ENCODE results near the gene GFER.
"Not testable (repeated sequence)": the region's sequence is repeated elsewhere in the genome, so short reads cannot be mapped to it uniquely, and the experiment has no call there.

GFER gene

DNA sequence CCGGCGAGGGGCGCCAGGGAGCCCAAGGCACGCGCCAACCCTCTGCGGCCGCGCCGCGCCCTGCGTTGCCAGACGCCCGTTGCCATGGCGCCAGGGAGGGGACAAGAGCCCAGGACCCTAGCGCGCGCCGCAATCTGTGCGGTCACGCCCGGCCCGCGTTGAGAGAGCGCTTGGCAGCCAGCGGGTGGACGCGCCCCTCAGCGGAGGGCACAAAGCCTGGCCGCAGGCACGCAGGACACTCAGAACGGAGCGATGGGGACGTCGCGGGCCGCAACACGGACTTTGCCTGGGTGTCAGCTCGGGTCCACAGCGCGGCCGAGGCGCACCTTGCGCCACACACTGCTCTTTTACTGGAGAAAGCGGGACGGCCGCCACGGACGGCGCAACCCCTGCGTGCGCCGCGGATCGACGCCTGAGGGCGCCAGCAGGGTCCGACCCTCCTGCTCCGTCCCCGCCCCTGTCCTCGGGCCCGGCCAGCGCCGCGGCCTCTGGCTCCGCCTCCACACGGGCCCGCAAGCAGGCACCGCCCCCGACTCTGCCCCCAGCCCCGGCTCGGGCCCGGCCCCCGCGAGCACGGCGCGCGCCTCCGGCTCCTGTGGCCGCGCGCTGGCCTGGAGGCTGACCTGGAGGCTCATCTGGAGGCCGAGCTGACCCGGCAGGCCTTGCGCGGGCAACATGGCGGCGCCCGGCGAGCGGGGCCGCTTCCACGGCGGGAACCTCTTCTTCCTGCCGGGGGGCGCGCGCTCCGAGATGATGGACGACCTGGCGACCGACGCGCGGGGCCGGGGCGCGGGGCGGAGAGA lies at the start of gene GFER:
TSS of gene GFER (plus strand) at position 650 of the 803 bp plus-strand sequence. CDS start at position 676, 26 bp downstream.
- H3K4me3 ChIP-seq (ENCODE audit: low read depth, low read length) = peak within 1 kb of the TSS; percentile 74
- TF ChIP-seq, protein P1, sequence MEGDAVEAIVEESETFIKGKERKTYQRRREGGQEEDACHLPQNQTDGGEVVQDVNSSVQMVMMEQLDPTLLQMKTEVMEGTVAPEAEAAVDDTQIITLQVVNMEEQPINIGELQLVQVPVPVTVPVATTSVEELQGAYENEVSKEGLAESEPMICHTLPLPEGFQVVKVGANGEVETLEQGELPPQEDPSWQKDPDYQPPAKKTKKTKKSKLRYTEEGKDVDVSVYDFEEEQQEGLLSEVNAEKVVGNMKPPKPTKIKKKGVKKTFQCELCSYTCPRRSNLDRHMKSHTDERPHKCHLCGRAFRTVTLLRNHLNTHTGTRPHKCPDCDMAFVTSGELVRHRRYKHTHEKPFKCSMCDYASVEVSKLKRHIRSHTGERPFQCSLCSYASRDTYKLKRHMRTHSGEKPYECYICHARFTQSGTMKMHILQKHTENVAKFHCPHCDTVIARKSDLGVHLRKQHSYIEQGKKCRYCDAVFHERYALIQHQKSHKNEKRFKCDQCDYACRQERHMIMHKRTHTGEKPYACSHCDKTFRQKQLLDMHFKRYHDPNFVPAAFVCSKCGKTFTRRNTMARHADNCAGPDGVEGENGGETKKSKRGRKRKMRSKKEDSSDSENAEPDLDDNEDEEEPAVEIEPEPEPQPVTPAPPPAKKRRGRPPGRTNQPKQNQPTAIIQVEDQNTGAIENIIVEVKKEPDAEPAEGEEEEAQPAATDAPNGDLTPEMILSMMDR (IDR thresholded peaks at IDR 0.05; ENCODE audit: low read depth, low read length) = peak; percentile 27; the same call in 1 of the 2 replicates

DNA sequence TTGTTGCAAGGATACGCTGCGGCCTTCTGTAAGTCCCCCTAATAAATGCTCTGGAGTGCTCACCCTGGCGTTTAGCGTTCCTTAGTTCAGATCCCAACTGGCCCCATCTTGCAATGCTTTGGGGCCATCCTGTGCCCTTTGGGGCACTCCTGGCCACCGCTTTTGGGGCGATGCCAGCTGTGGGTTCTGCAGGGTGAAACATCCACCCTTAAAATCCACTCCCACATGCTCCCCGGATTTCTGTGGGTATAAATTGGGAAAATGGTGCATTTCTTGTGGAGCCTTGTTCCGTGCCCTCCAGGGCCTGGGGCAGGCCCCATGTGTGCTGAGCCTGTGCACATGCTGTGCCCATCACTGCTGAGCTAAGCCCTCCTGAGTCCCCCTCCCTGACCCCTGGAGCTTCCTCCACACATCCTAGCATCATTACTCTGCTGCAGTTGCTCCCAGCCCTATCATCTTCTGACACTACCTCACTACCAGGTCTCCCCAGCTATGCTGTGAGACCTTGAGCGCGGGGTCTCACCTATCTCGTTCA lies 47.0 kb upstream of the GFER start:
- TF ChIP-seq, protein P1 (IDR thresholded peaks at IDR 0.05; ENCODE audit: low read depth, low read length) = no peak
- no peak overlapping the region for H3K4me3 ChIP-seq (ENCODE audit: low read depth, low read length)

DNA sequence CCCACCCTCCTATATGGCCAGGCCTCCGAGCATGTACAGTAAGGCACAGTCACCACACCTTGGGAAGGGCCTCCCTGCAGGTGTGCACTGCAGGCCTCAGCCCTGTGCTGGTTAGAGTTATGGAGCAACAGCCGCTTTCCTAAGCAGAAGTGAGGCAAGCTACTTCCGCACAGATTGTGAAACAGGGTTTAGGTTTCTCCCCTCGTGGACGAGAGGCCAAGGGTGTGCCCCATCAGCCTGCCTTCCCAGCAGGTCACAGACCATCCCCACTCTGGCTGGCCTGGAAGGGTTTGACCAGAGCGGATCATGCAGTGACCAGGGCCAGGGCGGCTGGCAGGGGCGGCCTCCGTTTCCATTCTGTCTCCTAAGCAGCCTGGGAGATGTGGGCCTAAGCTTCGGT lies 45.7 kb upstream of the GFER start:
- no peak overlapping the region for H3K4me3 ChIP-seq (ENCODE audit: low read depth, low read length)
- TF ChIP-seq, protein P1 (IDR thresholded peaks at IDR 0.05; ENCODE audit: low read depth, low read length) = no peak

DNA sequence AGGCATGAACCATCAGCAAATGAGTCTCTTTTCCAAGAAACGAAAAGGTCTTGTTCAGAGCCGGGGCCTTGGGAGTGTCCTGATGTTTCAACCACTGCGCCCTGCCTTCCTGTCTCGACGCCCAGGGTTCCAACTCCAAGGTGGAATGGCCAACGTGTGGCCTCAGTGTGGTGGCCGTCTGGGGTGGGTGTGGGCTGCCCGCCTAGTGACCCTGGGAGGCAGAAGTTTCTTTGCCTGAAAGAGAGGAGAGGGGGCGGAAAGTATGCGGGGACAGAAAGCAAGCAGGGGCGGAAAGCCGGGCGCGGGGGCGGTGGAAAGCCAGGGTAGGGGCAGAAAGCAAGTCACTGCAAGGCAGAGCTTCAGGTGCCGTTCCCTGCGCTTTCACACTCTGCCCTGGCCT lies 45.1 kb upstream of the GFER start:
- H3K4me3 ChIP-seq (ENCODE audit: low read depth, low read length) = no peak overlapping the region
- TF ChIP-seq, protein P1 (IDR thresholded peaks at IDR 0.05; ENCODE audit: low read depth, low read length) = no peak

DNA sequence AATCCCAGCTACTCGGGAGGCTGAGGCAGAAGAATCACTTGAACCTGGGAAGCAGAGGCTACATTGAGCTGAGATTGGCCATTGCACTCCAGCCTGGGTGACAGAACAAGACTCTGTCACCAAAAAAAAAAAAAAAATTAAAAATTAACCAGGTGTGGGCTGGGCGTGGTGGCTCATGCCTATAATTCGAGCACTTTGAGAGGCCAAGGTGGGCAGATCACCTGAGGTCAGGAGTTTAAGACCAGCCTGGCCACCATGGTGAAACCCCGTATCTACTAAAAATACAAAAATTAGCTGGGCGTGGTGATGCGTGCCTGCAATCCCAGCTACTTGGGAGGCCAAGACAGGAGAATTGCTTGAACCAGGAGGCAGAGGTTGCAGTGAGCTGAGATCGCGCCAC lies 44.2 kb upstream of the GFER start:
- H3K4me3 ChIP-seq (ENCODE audit: low read depth, low read length) = not testable (repeated sequence)

DNA sequence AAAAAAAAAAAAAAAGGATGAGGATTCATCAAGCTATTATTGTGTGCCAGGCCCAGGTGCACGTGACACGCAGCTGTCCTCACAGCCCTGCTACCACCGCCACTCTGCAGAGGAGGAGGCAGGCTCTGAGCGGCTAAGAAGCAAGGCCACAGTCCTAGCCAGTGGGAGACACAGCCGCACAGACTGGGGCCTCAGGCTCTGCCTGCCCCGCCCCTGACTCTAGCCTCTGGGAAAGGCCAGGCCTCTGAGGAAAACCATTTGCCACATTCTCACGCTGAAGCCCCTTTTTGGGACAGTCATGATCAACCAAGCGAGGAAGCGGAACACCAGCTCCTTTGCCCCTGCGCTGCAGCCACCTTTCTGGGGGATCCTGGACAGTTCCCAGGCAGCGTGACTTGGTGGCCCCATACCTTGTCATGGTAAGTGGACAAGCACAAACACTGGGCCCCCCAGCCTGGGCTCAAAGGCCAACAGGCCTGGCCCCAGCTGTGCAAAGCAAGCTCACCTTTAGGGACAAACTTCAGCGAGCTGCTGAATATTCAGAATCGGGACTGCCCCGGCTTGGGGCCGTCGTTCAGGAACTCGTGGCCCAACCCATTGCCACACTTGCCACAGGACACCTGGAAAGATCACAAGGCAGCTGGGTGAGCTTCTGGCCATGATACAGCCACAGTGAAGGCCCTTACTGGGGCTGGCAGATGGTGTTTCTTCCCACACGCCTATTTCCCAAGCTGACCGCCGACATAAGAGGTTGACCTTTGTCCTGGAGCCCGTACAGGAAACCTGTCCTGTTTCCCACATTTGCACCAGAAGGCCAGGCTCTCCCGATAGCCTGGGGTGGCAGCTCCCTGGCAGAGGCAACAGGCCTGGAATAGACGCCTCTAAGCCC lies 43.5 kb upstream of the GFER start:
- TF ChIP-seq, protein P1 (IDR thresholded peaks at IDR 0.05; ENCODE audit: low read depth, low read length) = no peak
- H3K4me3 ChIP-seq (ENCODE audit: low read depth, low read length) = no peak overlapping the region

DNA sequence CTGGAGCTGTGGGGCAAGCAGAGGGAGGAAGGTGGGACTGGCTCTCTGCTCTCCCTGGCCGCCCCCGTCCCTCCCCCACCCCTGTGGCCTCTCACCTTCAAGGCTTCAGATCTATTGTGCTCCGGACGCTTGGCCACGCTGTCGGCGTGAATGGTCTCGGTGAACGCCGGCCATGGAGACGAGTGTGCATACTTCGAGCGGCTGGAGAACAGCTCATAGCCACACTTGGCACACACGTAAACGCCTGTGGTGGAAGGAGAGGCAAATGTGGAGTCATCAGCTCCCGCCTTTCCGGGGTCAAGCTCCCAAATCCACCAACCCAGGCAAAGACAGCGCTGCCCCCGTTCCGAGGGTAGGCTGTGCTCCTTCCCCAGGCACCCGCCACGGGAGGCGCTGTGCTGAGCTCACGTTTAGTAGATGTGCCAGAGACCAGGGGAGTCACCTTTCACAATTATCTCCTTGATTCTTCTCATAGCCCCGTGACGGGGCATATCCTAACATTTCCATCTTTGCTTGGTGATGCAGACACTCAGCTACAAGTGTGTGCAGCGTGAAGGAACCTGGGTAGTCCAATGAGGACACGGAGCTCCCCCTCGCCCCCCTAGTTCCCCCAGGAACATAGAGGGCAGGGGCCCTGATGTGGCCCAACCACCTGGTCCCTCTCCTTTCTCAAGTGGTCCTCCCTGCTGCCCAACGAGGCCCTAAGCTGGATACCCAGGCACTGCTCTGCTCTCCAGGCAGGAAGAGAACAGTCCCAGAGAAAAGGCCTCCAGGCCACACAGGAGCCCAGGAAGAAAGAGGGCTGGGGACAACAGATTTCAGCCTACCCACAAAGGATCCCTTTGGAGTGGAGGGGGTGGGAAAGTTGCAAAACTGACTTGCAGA lies 42.6 kb upstream of the GFER start:
- no peak overlapping the region for H3K4me3 ChIP-seq (ENCODE audit: low read depth, low read length)
- TF ChIP-seq, protein P1 (IDR thresholded peaks at IDR 0.05; ENCODE audit: low read depth, low read length) = no peak
